Ovary (tissue), 3 donors: ENCODE data around the gene AP1M2.
A peak's percentile ranks its signal among the peaks of the same experiment; 100 is the strongest.

Experiments
- EP300 ChIP-seq: sonication (generic); formaldehyde crosslinking; IDR thresholded peaks from one replicate; pipeline ENCODE4 v1.6.1; 2017; ENCODE audit warnings: antibody characterized with exemption
- POLR2A ChIP-seq: fragments of 450-650 bp; IDR thresholded peaks from one replicate; pipeline ENCODE4 v1.6.1; 2017; ENCODE audit warnings: antibody characterized with exemption, mild to moderate bottlenecking, moderate library complexity
- TF ChIP-seq, protein P1 (sequence below), 3 donors: fragments of 450-650 bp in 2 of 3; fragments of 200-600 bp in 1 of 3; IDR thresholded peaks; one replicate each; pipeline versions ENCODE4 v1.5.1 to v1.8.0; 2016 to 2022; ENCODE audit warnings: antibody characterized with exemption in 3 of 3, mild to moderate bottlenecking in 1 of 3
- donor health status: DM: no; HTN: no; CAD: no.

DNA sequence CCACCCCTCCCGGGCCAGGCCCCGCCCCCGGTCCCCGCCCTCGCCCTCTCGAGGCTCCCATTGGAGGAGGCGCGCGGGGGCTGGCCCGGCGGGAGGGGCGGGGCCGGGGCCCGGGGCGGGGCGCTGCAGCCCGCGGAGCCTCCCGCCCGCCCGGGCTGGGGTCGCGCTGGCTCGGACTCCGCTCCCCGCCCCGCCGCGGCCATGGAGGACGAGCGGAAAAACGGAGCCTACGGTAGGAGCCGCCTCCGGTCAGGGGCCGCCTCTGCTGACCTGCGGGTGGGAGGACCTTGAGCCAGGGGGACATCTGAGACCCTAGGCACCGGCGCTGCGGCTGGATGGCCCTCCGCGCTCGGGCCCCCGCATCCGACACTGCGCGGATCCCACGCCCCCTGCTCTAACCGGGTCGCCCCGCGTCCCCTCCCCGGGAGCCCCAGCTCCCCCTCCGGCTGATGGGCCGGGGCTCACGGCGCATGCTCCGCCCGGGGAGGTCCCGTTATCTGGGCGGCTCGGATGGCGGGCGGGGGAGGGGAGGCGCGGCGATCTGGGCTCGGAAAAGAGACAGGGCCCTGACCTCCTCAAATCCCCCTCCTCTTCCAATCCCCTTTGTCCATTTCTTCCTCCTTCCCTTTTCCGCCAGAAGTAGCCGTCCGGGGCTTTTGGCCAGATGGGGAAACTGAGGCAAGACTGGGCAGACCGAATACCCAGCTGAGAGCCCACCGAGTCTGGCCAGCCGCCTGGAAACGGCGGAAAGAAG is 15.4 kb upstream of the AP1M2 start:
- TF ChIP-seq POLR2A (peak; percentile 33), EP300 (no peak)
- TF ChIP-seq, protein P1, sequence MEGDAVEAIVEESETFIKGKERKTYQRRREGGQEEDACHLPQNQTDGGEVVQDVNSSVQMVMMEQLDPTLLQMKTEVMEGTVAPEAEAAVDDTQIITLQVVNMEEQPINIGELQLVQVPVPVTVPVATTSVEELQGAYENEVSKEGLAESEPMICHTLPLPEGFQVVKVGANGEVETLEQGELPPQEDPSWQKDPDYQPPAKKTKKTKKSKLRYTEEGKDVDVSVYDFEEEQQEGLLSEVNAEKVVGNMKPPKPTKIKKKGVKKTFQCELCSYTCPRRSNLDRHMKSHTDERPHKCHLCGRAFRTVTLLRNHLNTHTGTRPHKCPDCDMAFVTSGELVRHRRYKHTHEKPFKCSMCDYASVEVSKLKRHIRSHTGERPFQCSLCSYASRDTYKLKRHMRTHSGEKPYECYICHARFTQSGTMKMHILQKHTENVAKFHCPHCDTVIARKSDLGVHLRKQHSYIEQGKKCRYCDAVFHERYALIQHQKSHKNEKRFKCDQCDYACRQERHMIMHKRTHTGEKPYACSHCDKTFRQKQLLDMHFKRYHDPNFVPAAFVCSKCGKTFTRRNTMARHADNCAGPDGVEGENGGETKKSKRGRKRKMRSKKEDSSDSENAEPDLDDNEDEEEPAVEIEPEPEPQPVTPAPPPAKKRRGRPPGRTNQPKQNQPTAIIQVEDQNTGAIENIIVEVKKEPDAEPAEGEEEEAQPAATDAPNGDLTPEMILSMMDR (IDR thresholded peaks at IDR 0.05) = no peak
